LNCaP clone FGC (cell line): ENCODE measurements around the gene PRRC2C.

ENCODE experiments used
- DNase-seq: peaks from one replicate; pipeline ENCODE4 v3.0.0-alpha.2; 2011; ENCODE audit warnings: low read depth
- H3K4me3 ChIP-seq: 2 replicates; pipeline ENCODE4 v1.5.1; 2011; ENCODE audit warnings: mild to moderate bottlenecking, low read depth, low read length, control low read depth
- CTCF ChIP-seq: IDR thresholded peaks from 2 replicates; pipeline ENCODE4 v1.5.1; 2012; ENCODE audit warnings: mild to moderate bottlenecking; ENCODE audit not compliant: control insufficient read depth, insufficient read depth; ENCODE audit errors: extremely low read depth

The PRRC2C gene

GRCh38 chr1:171581766-171582165 is 96.4 kb downstream of the PRRC2C start:
- no peak overlapping the region for H3K4me3 ChIP-seq
- DNase-seq, result no peak
- TF ChIP-seq CTCF, result no peak

- H3K4me3 ChIP-seq, result no peak overlapping the region
- no peak for TF ChIP-seq CTCF
- no peak for DNase-seq
These were observed 97.3 kb downstream of the PRRC2C start for GRCh38 chr1:171582589-171582988.

GRCh38 chr1:171583591-171584201 is 98.4 kb downstream of the PRRC2C start:
- no peak for DNase-seq
- TF ChIP-seq CTCF, result no peak
- H3K4me3 ChIP-seq, result no peak overlapping the region

GRCh38 chr1:171585715-171586114 is 100.4 kb downstream of the PRRC2C start:
- H3K4me3 ChIP-seq, result no peak overlapping the region
- no peak for TF ChIP-seq CTCF
- no peak for DNase-seq

- no peak overlapping the region for H3K4me3 ChIP-seq
- no peak for TF ChIP-seq CTCF
- DNase-seq, result no peak
These were observed 102.9 kb downstream of the PRRC2C start for GRCh38 chr1:171588230-171588629.

- no peak for DNase-seq
- no peak for TF ChIP-seq CTCF
- no peak overlapping the region for H3K4me3 ChIP-seq
These were observed 104.7 kb downstream of the PRRC2C start for GRCh38 chr1:171590022-171590421.

- no peak for DNase-seq
- TF ChIP-seq CTCF, result no peak
- no peak overlapping the region for H3K4me3 ChIP-seq
These were observed 110.0 kb downstream of the PRRC2C start for GRCh38 chr1:171595324-171595723.
